OCI-LY7 (cell line): Measurements from ENCODE around the gene MYL4. TPM values are rescaled to one million over a fixed set of nuclear protein-coding genes. Genes with fewer than 3 reads are reported as not detected.
"Not testable (repeated sequence)": the region's sequence is repeated elsewhere in the genome, so short reads cannot be mapped to it uniquely, and the experiment has no call there.

ENCODE experiments used
- BruUV-seq: library from RNA; stranded (reverse); fragments of 400-500 nt; replicated peaks from 2 replicates; lab custom pipeline; 2021; lab: Mats Ljungman, UMichigan
- CTCF ChIA-PET: fragments of 300-600 bp; sonication (Branson Sonifier 250); formaldehyde crosslinking; loops from one replicate; lab custom pipeline; 2022; ENCODE audit warnings: antibody characterized with exemption; ENCODE audit not compliant: unreplicated experiment; lab: Charles Lee
- POLR2A ChIA-PET: fragments of 300-600 bp; sonication (Branson Sonifier 250); formaldehyde crosslinking; loops from one replicate; lab custom pipeline; 2022; ENCODE audit warnings: antibody characterized with exemption; lab: Charles Lee
- DNase-seq: peaks from one replicate; pipeline ENCODE4 v3.0.0-alpha.2; 2015; ENCODE audit warnings: low spot score
- H2AFZ ChIP-seq: fragments of 200-600 bp; sonication (generic), shearing (Covaris generic); 2 replicates; pipeline ENCODE4 v1.6.1; 2014; ENCODE audit warnings: mild to moderate bottlenecking, antibody characterized with exemption, low read length, moderate library complexity
- H3K27ac ChIP-seq: fragments of 200-600 bp; sonication (generic); 2 replicates; pipeline ENCODE4 v1.5.1; 2014; ENCODE audit warnings: mixed run types, low read depth, mild to moderate bottlenecking, moderate library complexity, low read length, inconsistent platforms; ENCODE audit not compliant: poor library complexity, severe bottlenecking
- H3K36me3 ChIP-seq: fragments of 200-600 bp; sonication (generic); 2 replicates; pipeline ENCODE4 v1.6.1; 2014; ENCODE audit warnings: mild to moderate bottlenecking, antibody characterized with exemption, low read length, moderate library complexity, mixed read lengths; ENCODE audit not compliant: insufficient read depth
- H3K4me1 ChIP-seq: fragments of 200-600 bp; sonication (generic); 2 replicates; pipeline ENCODE4 v1.5.1; 2014; ENCODE audit warnings: mild to moderate bottlenecking, low read length; ENCODE audit not compliant: insufficient read depth, poor library complexity, severe bottlenecking
- H3K4me2 ChIP-seq: fragments of 200-600 bp; sonication (generic); 2 replicates; pipeline ENCODE4 v1.6.1; 2014; ENCODE audit warnings: mild to moderate bottlenecking, low read length
- H3K4me3 ChIP-seq: fragments of 200-600 bp; sonication (generic); 2 replicates; pipeline ENCODE4 v1.5.1; 2014; ENCODE audit warnings: mild to moderate bottlenecking, low read depth, low read length; ENCODE audit not compliant: poor library complexity, severe bottlenecking
- H3K79me2 ChIP-seq: fragments of 200-600 bp; sonication (generic); 2 replicates; pipeline ENCODE4 v1.6.1; 2016; ENCODE audit warnings: low read depth, mild to moderate bottlenecking, low read length, moderate library complexity, mixed read lengths; ENCODE audit not compliant: insufficient read depth
- H3K9me2 ChIP-seq: fragments of 200-600 bp; sonication (generic); 2 replicates; pipeline ENCODE4 v1.6.1; 2016; ENCODE audit warnings: mild to moderate bottlenecking, low read length, mixed read lengths; ENCODE audit not compliant: insufficient read depth
- H3K9me3 ChIP-seq: fragments of 200-600 bp; sonication (generic); 2 replicates; pipeline ENCODE4 v1.6.1; 2014; ENCODE audit warnings: mild to moderate bottlenecking, mixed run types, low read length, mixed read lengths
- H4K20me1 ChIP-seq: fragments of 200-600 bp; sonication (generic); 2 replicates; pipeline ENCODE4 v1.6.1; 2014; ENCODE audit warnings: mild to moderate bottlenecking, antibody characterized with exemption, low read length, moderate library complexity, mixed read lengths; ENCODE audit not compliant: insufficient read depth
- CTCF ChIP-seq: fragments of 200-600 bp; sonication (generic); conservative IDR thresholded peaks from 2 replicates; pipeline ENCODE4 v1.5.1; 2014; ENCODE audit warnings: mild to moderate bottlenecking, antibody characterized with exemption, low read length, moderate library complexity, mixed read lengths
- EZH2phosphoT487 ChIP-seq: fragments of 200-600 bp; sonication (generic); IDR thresholded peaks from 2 replicates; pipeline ENCODE4 v1.6.1; 2018; ENCODE audit warnings: low read depth, borderline replicate concordance, mild to moderate bottlenecking, mixed run types, antibody characterized with exemption, low read length, moderate library complexity, mixed read lengths
- intact Hi-C: fragments of 100-400 bp; cut with micrococcal nuclease; formaldehyde crosslinking; loops from one replicate; pipeline ENCODE4 v1.10.0; 2022; ENCODE audit not compliant: unreplicated experiment
- total RNA-seq, 2 experiments: library from RNA; depleted of rRNA in 1 of 2; stranded (reverse); fragments of >200 nt in 1 of 2; shearing (Covaris generic) in 1 of 2; gene quantifications; 2 replicates each; pipeline ENCODE4 v1.2.3, GENCODE V29; 2014 to 2022

The MYL4 gene
- total RNA-seq, 2 experiments from 2014 or later, result 0.67 to 2.1 TPM

DNA sequence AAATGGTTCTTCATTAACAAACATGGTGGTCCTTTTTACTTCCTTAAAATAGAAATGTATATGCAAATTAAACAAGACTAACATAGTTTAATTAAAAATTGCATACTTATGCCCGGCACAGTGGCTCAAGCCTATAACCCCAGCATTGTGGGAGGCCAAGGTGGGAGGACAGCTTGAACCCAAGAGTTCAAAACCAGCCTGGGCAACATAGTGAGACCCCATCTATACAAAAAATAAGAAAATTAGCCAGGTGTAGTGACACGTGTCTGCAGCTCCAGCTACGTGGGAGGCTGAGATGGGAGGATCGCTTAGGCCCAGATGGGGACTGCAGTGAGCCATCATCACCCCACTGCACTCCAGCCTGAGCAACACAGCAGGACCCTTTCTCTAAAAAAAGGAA lies 38.4 kb upstream of the MYL4 start:
- H3K4me3 ChIP-seq, result no peak overlapping the region
- intact Hi-C loops, result no loop called here
- DNase-seq, result no peak
- H3K4me1 ChIP-seq, result peaks cover 4% of the 10 kb centered on the region
- H3K79me2 ChIP-seq, result peaks cover 84% of the 10 kb centered on the region
- TF ChIP-seq EZH2phosphoT487 (no peak), CTCF (no peak)
- POLR2A ChIA-PET, result no interaction called here
- CTCF ChIA-PET, result no interaction called here
- no peaks in the 10 kb centered on the region for H3K9me2 ChIP-seq
- no peak overlapping the region for H3K4me2 ChIP-seq
- peaks cover 97% of the 10 kb centered on the region for H3K36me3 ChIP-seq
- H2AFZ ChIP-seq, result no peak overlapping the region
- BruUV-seq, result no TSS peak
- H3K9me3 ChIP-seq, result no peaks in the 10 kb centered on the region
- no peak overlapping the region for H3K27ac ChIP-seq
- peaks cover 17% of the 10 kb centered on the region; the same call in 1 of the 2 replicates for H4K20me1 ChIP-seq

DNA sequence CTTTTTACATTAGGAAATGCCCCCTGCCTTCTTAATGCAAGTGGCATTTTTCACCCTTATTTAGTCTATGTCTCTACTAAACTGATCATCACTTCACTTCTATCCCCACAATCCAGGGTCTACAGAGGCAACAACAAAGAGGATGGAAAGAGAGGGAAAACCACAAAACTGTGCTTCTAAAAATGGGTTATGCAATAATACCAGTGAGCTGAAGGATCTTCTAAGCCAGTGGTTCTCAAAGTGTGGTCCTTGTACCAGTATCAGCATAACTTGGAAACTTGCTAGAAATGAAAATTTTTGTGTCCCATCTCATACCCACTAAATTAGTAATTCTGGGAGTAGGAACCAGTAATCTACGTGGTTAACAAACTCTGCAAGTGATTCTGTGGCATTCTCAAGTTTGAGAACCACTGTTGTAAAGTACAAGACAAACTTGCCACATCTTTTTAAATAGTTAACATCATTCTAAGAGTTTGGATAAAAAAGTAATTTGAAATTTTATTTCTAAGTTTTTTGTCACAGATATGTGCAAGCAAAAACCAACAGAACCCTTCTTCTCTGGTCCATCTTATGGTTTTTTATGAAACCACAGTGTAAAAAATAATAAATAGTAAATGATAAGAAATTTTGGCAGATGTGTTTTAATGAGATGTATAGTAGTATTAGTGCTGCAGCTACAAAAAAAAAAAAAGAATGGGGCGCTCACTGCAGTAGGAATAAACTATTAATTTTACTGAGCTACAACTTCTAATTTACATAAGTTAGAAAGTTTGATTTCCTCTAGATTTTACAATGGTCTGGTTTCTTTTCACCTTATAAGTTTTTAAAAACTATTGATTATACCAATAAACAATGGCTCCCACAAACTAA lies 36.2 kb upstream of the MYL4 start:
- H3K27ac ChIP-seq, result no peak overlapping the region
- 0 out of 2 replicates have a peak, but pooled peaks cover 17% of the 10 kb centered on the region for H4K20me1 ChIP-seq
- H3K79me2 ChIP-seq, result peaks cover 88% of the 10 kb centered on the region
- no peak for DNase-seq
- intact Hi-C loops, result no loop called here
- ChIA-PET POLR2A (interaction anchor here (0.6 to 1.4 kb wide), 4 partner anchors 9 to 311 kb away, joined by 3 read pairs; no protein-coding TSS in a partner anchor), CTCF (no interaction called here)
- BruUV-seq, result no TSS peak
- H3K9me3 ChIP-seq, result no peaks in the 10 kb centered on the region
- H3K36me3 ChIP-seq, result peaks cover 98% of the 10 kb centered on the region
- H3K9me2 ChIP-seq, result no peaks in the 10 kb centered on the region
- no peak overlapping the region for H3K4me3 ChIP-seq
- H3K4me1 ChIP-seq, result peaks cover 4% of the 10 kb centered on the region
- no peak overlapping the region for H3K4me2 ChIP-seq
- H2AFZ ChIP-seq, result no peak overlapping the region
- TF ChIP-seq CTCF (no peak), EZH2phosphoT487 (no peak)

- Histone ChIP-seq H4K20me1 (peaks cover 17% of the 10 kb centered on the region; the same call in 1 of the 2 replicates), H3K79me2 (peaks cover 99% of the 10 kb centered on the region), H3K36me3 (peaks cover 97% of the 10 kb centered on the region)
- intact Hi-C loops, H3K9me3 ChIP-seq, H3K4me2 ChIP-seq, H3K9me2 ChIP-seq, H2AFZ ChIP-seq, CTCF ChIA-PET, BruUV-seq, H3K4me1 ChIP-seq, H3K4me3 ChIP-seq, H3K27ac ChIP-seq, DNase-seq: not testable (repeated sequence)
- POLR2A ChIA-PET, result interaction anchor here (1.5 kb wide), 1 partner anchor 32 kb away, joined by 4 read pairs; no protein-coding TSS in a partner anchor
These were observed 34.3 kb upstream of the MYL4 start for GRCh38 chr17:47174823-47175222.
